ENCODE measurements around the gene IGSF1. TPM values are rescaled to one million over a fixed set of nuclear protein-coding genes. Genes with fewer than 3 reads are reported as not detected.
A peak's percentile ranks its signal among the peaks of the same experiment; 100 is the strongest.
"Not testable (repeated sequence)": the region's sequence is repeated elsewhere in the genome, so short reads cannot be mapped to it uniquely, and the experiment has no call there.

The IGSF1 gene
- total RNA-seq, 1 experiment from 2014 or later = not detected

- H3K9me3 ChIP-seq (replicated peaks); DNase-seq: not testable (repeated sequence)
- peak overlapping the region; percentile 39 for H3K4me3 ChIP-seq
These were observed 37.9 kb downstream of the IGSF1 start for GRCh38 chrX:131250984-131251738.

DNA sequence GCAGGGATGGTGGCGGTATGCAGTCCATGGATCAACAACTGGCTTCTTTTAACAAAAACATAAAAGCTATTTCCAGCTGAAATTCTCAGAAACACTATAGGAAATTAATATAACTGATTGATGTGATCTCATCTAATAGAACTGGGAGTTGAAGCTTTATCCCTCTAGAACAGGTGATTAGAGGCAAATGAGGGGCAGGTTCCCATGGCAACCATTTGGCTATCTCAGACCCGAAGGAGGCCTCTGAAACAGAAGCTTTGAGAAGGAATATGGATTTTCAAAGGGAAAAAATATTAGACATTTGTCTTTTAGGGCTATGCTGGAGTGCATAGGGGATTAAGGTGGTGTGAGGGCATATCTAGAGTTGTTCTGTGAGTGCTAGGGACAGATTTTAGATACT is 50.0 kb downstream of the IGSF1 start:
- no peaks in the 10 kb centered on the region for H3K27me3 ChIP-seq
- H3K4me3 ChIP-seq = no peak overlapping the region
- no peak overlapping the region for H3K27ac ChIP-seq
- H3K36me3 ChIP-seq = no peaks in the 10 kb centered on the region
- H3K9me3 ChIP-seq (replicated peaks) = no peaks in the 10 kb centered on the region
- peaks cover 8% of the 10 kb centered on the region for H3K4me1 ChIP-seq
- no peak for DNase-seq

More at GRCh38 chrX:131250984-131251738, 37.9 kb downstream of the IGSF1 start:
- not testable (repeated sequence) for H3K27ac ChIP-seq, H3K36me3 ChIP-seq, H3K4me1 ChIP-seq, H3K27me3 ChIP-seq

DNA sequence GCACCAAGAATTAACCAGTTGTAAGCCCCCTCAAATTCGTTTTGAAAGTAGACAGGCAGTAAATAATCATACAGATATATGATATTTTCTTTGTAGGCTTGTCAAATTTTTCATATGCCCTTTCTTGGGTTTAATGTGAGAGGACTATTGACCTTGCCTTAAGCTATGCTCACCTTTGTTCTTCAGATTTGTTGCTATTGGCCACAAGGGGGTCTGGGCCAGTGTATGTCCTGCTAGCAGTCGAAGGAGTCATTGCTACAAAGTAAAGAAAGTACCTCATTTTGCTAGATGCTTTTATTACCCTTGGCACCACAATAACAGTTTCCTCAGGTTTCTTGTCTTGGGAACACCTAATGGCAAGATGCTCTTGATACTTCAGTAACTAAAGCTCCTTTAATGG is 51.7 kb downstream of the IGSF1 start:
- H3K9me3 ChIP-seq (replicated peaks) = no peaks in the 10 kb centered on the region
- no peak overlapping the region; the same call in 1 of the 2 replicates for H3K27ac ChIP-seq
- no peak for DNase-seq
- H3K4me1 ChIP-seq = peaks cover 8% of the 10 kb centered on the region
- no peak overlapping the region for H3K4me3 ChIP-seq
- H3K27me3 ChIP-seq = no peaks in the 10 kb centered on the region
- no peaks in the 10 kb centered on the region for H3K36me3 ChIP-seq

DNA sequence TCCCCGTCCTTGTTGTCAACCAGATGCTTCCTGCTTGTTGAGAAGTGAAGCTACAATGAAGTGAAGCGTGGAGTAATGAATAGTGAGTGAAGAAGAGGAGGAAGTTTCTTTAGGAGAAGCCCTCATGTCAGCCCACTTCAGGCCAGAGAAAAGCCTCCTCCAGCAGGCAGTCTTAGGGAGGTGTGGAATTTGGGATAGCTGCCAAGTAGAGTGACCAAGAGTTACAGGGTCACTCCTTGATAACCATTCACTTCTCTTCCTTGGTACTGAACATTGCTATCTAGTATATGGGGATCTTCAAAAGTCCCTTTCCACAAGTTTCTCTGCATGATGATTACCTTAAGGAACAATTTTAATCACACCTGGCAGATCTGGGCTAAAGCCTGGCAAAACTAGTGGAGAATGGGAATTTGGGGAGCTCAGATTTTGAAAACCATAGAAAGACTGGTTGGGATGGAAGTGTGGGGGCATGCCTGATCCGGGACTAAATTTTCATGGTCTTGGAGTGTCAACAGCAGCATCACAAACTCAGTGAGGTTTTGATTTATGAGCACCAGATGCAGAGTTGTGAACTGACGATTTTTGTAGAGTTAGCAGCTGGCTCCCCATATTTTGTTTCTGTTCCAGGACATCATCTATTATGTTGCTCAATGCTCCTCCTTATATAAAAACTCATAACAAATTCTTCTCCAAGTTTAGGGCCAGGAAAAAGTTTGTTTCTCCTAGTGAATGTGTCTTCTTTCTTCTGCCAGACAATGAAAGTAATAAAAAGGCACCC is 53.1 kb downstream of the IGSF1 start:
- Histone ChIP-seq H3K36me3 (no peaks in the 10 kb centered on the region), H3K4me1 (peaks cover 8% of the 10 kb centered on the region), H3K27ac (peak overlapping the region; percentile 72), H3K9me3 (replicated peaks) (no peaks in the 10 kb centered on the region), H3K4me3 (no peak overlapping the region), H3K27me3 (no peaks in the 10 kb centered on the region)
- peak; percentile 21 to 62 for DNase-seq

GRCh38 chrX:131227608-131228007 is 61.5 kb downstream of the IGSF1 start:
- H3K27ac ChIP-seq = no peak overlapping the region
- H3K36me3 ChIP-seq = no peaks in the 10 kb centered on the region
- no peak for DNase-seq
- H3K4me1 ChIP-seq = no peaks in the 10 kb centered on the region
- H3K9me3 ChIP-seq (replicated peaks) = no peaks in the 10 kb centered on the region
- no peaks in the 10 kb centered on the region for H3K27me3 ChIP-seq
- no peak overlapping the region for H3K4me3 ChIP-seq

DNA sequence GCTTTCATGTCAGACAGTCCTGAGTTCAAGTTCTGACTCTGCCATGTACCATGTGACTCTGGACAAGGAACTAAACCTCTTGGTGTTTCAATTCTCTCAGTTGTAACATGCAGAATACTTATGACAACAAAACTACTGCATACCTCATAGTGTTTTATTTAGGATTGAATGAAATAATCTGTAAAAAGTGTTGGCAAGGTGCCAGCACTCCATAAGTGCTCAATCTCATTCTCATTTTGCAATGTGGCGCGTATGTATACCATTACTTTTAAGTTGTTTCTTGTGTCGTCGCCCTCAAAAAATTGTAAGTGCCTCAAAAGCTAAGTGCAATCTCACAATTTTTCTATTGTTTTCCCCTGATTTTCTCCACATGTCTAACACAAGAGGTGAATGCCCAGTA is 62.5 kb downstream of the IGSF1 start:
- DNase-seq = no peak
- Histone ChIP-seq H3K36me3 (no peaks in the 10 kb centered on the region), H3K4me1 (no peaks in the 10 kb centered on the region), H3K4me3 (no peak overlapping the region), H3K27ac (no peak overlapping the region), H3K27me3 (no peaks in the 10 kb centered on the region), H3K9me3 (replicated peaks) (no peaks in the 10 kb centered on the region)

- H3K4me3 ChIP-seq = no peak overlapping the region
- H3K36me3 ChIP-seq = no peaks in the 10 kb centered on the region
- H3K9me3 ChIP-seq (replicated peaks) = no peaks in the 10 kb centered on the region
- no peak for DNase-seq
- H3K27me3 ChIP-seq = no peaks in the 10 kb centered on the region
- no peak overlapping the region for H3K27ac ChIP-seq
- H3K4me1 ChIP-seq = no peaks in the 10 kb centered on the region
These were observed 64.0 kb downstream of the IGSF1 start for GRCh38 chrX:131225078-131225477.

Other genes with a start within 250 kb of the IGSF1 start
- gene ARHGAP36, start 231.0 kb downstream of the IGSF1 start, total RNA-seq (2014; rRNA removed; shearing (Covaris generic)) = not detected in 2 replicates